ENCODE results near the gene NRG3.
A peak's percentile ranks its signal among the peaks of the same experiment; 100 is the strongest.

Gene NRG3

GRCh38 chr10:81900989-81901388, 26.0 kb downstream of the NRG3 start:
- ATAC-seq: no peak
- no peak for TF ChIP-seq CSRNP3 (CRISPR knock-in tag; IDR thresholded peaks at IDR 0.05)
- no peak for TF ChIP-seq POU6F1 (CRISPR knock-in tag; IDR thresholded peaks at IDR 0.05; ENCODE audit: borderline replicate concordance, low read depth)
- no peak for TF ChIP-seq ZNF8 (CRISPR knock-in tag; IDR thresholded peaks at IDR 0.05)
- no peak for TF ChIP-seq ISL1 (CRISPR knock-in tag; IDR thresholded peaks at IDR 0.05)

- ATAC-seq: no peak
Measured at GRCh38 chr10:81903472-81903871, 28.5 kb downstream of the NRG3 start.

GRCh38 chr10:81905161-81905560, 30.2 kb downstream of the NRG3 start:
- no peak for ATAC-seq
- TF ChIP-seq GLIS3 (CRISPR knock-in tag; IDR thresholded peaks at IDR 0.05) (no peak), CSRNP3 (CRISPR knock-in tag; IDR thresholded peaks at IDR 0.05) (no peak), SNAI2 (CRISPR knock-in tag; IDR thresholded peaks at IDR 0.05) (no peak), OSR1 (CRISPR knock-in tag; IDR thresholded peaks at IDR 0.05) (no peak), ZC3H10 (CRISPR knock-in tag; IDR thresholded peaks at IDR 0.05) (no peak), CSDC2 (CRISPR knock-in tag; IDR thresholded peaks at IDR 0.05) (no peak), ZNF70 (CRISPR knock-in tag; IDR thresholded peaks at IDR 0.05) (no peak), BACH2 (CRISPR knock-in tag; IDR thresholded peaks at IDR 0.05; ENCODE audit: borderline replicate concordance) (no peak), TOX (CRISPR knock-in tag; IDR thresholded peaks at IDR 0.05; ENCODE audit: borderline replicate concordance) (no peak), RARB (CRISPR knock-in tag; IDR thresholded peaks at IDR 0.05) (no peak), ZFP30 (CRISPR knock-in tag; IDR thresholded peaks at IDR 0.05) (no peak), TCF4 (CRISPR knock-in tag; IDR thresholded peaks at IDR 0.05; ENCODE audit: borderline replicate concordance) (no peak)
- TF ChIP-seq, protein P1, sequence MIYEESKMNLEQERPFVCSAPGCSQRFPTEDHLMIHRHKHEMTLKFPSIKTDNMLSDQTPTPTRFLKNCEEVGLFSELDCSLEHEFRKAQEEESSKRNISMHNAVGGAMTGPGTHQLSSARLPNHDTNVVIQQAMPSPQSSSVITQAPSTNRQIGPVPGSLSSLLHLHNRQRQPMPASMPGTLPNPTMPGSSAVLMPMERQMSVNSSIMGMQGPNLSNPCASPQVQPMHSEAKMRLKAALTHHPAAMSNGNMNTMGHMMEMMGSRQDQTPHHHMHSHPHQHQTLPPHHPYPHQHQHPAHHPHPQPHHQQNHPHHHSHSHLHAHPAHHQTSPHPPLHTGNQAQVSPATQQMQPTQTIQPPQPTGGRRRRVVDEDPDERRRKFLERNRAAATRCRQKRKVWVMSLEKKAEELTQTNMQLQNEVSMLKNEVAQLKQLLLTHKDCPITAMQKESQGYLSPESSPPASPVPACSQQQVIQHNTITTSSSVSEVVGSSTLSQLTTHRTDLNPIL (CRISPR knock-in tag; IDR thresholded peaks at IDR 0.05; ENCODE audit: low read depth): no peak
- TF ChIP-seq, protein P2, sequence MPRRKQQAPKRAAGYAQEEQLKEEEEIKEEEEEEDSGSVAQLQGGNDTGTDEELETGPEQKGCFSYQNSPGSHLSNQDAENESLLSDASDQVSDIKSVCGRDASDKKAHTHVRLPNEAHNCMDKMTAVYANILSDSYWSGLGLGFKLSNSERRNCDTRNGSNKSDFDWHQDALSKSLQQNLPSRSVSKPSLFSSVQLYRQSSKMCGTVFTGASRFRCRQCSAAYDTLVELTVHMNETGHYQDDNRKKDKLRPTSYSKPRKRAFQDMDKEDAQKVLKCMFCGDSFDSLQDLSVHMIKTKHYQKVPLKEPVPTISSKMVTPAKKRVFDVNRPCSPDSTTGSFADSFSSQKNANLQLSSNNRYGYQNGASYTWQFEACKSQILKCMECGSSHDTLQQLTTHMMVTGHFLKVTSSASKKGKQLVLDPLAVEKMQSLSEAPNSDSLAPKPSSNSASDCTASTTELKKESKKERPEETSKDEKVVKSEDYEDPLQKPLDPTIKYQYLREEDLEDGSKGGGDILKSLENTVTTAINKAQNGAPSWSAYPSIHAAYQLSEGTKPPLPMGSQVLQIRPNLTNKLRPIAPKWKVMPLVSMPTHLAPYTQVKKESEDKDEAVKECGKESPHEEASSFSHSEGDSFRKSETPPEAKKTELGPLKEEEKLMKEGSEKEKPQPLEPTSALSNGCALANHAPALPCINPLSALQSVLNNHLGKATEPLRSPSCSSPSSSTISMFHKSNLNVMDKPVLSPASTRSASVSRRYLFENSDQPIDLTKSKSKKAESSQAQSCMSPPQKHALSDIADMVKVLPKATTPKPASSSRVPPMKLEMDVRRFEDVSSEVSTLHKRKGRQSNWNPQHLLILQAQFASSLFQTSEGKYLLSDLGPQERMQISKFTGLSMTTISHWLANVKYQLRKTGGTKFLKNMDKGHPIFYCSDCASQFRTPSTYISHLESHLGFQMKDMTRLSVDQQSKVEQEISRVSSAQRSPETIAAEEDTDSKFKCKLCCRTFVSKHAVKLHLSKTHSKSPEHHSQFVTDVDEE (CRISPR knock-in tag; IDR thresholded peaks at IDR 0.05): no peak

More at GRCh38 chr10:81903472-81903871, 28.5 kb downstream of the NRG3 start:
- TF ChIP-seq ZNF8 (CRISPR knock-in tag; IDR thresholded peaks at IDR 0.05): no peak
- no peak for TF ChIP-seq TOX (CRISPR knock-in tag; IDR thresholded peaks at IDR 0.05; ENCODE audit: borderline replicate concordance)
- TF ChIP-seq ISL1 (CRISPR knock-in tag; IDR thresholded peaks at IDR 0.05): 0 out of 2 replicates have a peak, but pooled peaks have one; percentile 17

DNA sequence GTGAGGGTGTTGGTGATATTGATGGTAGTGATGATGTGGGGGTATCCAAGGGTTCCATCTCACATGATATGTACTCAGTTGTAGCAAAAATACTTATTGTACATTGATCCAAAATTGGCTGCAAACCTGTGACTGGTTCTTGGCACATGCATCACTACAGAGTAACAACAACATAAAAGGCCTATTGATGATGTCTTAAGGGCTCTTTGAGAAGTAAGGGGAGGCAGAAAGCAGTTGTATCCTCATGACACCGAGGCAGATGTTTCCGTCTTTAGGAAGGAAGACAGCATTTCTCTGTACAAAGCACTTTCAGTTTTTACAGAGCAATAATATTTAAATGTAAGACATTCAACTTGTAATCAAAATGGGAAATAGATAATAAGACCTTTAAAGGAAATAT, 34.5 kb downstream of the NRG3 start:
- no peak for ATAC-seq
- TF ChIP-seq TCF4 (CRISPR knock-in tag; IDR thresholded peaks at IDR 0.05; ENCODE audit: borderline replicate concordance) (no peak), ZFP30 (CRISPR knock-in tag; IDR thresholded peaks at IDR 0.05) (no peak), POU6F1 (CRISPR knock-in tag; IDR thresholded peaks at IDR 0.05; ENCODE audit: borderline replicate concordance, low read depth) (no peak)
- TF ChIP-seq, protein P2 (CRISPR knock-in tag; IDR thresholded peaks at IDR 0.05): no peak
